HepG2 (cell line): ENCODE data around the gene CACNA2D1. TPM values are rescaled to one million over a fixed set of nuclear protein-coding genes. Genes with fewer than 3 reads are reported as not detected.

ENCODE experiments used
- ATAC-seq: fragments of 200-7000 bp; cut with Tn5 transposase; 3 replicates; pipeline ENCODE4 v1.9.1; 2020; ENCODE audit warnings: mild to moderate bottlenecking, moderate library complexity
- BruUV-seq: library from RNA; stranded (reverse); fragments of 400-500 nt; replicated peaks from 2 replicates; lab custom pipeline; 2021; lab: Mats Ljungman, UMichigan
- CTCF ChIA-PET: fragments of 300-600 bp; formaldehyde crosslinking; extraction: SDS; loops from one replicate; lab custom pipeline; 2021; ENCODE audit warnings: low total read pairs, inconsistent platforms, low intra/inter-chr PET ratio; lab: Yijun Ruan, JAX
- POLR2A ChIA-PET: fragments of 350-600 bp; sonication (Branson Sonifier 250); formaldehyde crosslinking; loops from one replicate; lab custom pipeline; 2020; ENCODE audit warnings: antibody characterized with exemption, inconsistent platforms; lab: Yijun Ruan, JAX
- DNase-seq: peaks from one replicate; pipeline ENCODE4 v3.0.0-alpha.2; 2015; ENCODE audit warnings: low spot score
- FAIRE-seq: peaks from 3 replicates; lab custom pipeline; 2011; peaks lifted over from hg19 to GRCh38; lab: Jason Lieb, UNC
- H2AFZ ChIP-seq: one replicate; pipeline ENCODE4 v1.6.1; 2011; ENCODE audit warnings: low read length, inconsistent platforms
- H3K27ac ChIP-seq: fragments of 300-600 bp; 3 replicates; pipeline ENCODE4 v1.8.0; 2011; ENCODE audit warnings: mixed run types, mild to moderate bottlenecking, mixed read lengths, low read length, inconsistent platforms; ENCODE audit not compliant: insufficient read depth; ENCODE audit errors: extremely low read length
- H3K27me3 ChIP-seq, 2 experiments: fragments of 200-600 bp in 1 of 2; 2 replicates in 1 of 2; 3 replicates in 1 of 2; pipeline versions ENCODE4 v1.6.0 to v1.8.0; 2011; ENCODE audit warnings: low read length in 2 of 2, mild to moderate bottlenecking in 2 of 2, moderate library complexity in 2 of 2, inconsistent platforms in 1 of 2; ENCODE audit not compliant: insufficient read depth in 2 of 2, control insufficient read depth in 1 of 2
- H3K36me3 ChIP-seq, 2 experiments: fragments of 200-600 bp in 1 of 2; replicated peaks in 1 of 2; 2 replicates in 1 of 2; 3 replicates in 1 of 2; pipeline versions ENCODE4 v1.5.1 to v1.8.0; 2011; ENCODE audit warnings: low read length in 2 of 2, inconsistent platforms in 1 of 2; ENCODE audit not compliant: insufficient read depth in 2 of 2, control insufficient read depth in 1 of 2
- H3K4me1 ChIP-seq: 2 replicates; pipeline ENCODE4 v1.5.1; 2012; ENCODE audit warnings: low read length, inconsistent platforms; ENCODE audit not compliant: insufficient read depth
- H3K4me2 ChIP-seq: 2 replicates; pipeline ENCODE4 v1.6.0; 2011; ENCODE audit warnings: low read depth, low read length, inconsistent platforms
- H3K4me3 ChIP-seq, 3 experiments: fragments of 200-600 bp in 1 of 3; sonication (generic), shearing (Covaris generic) in 1 of 3; replicated peaks in 1 of 3; 2 replicates each; pipeline ENCODE4 v1.5.1; 2011 to 2016; ENCODE audit warnings: low read length in 3 of 3, inconsistent platforms in 2 of 3, low read depth in 2 of 3, mild to moderate bottlenecking in 2 of 3, control low read depth in 1 of 3, mixed read lengths in 1 of 3; ENCODE audit not compliant: insufficient read depth in 1 of 3
- H3K79me2 ChIP-seq: one replicate; pipeline ENCODE4 v1.6.1; 2011; ENCODE audit warnings: low read length, inconsistent platforms; ENCODE audit not compliant: insufficient read depth
- H3K9ac ChIP-seq: 2 replicates; pipeline ENCODE4 v1.6.0; 2011; ENCODE audit warnings: mild to moderate bottlenecking, low read depth, low read length, inconsistent platforms; ENCODE audit not compliant: insufficient read depth
- H3K9me3 ChIP-seq: 2 replicates; pipeline ENCODE4 v1.5.1; 2012; ENCODE audit warnings: mild to moderate bottlenecking, low read length
- H4K20me1 ChIP-seq: 2 replicates; pipeline ENCODE4 v1.6.0; 2011; ENCODE audit warnings: inconsistent platforms, mild to moderate bottlenecking, low read length, moderate library complexity; ENCODE audit not compliant: insufficient read depth
- CHCHD3 ChIP-seq: sonication (generic); formaldehyde crosslinking; IDR thresholded peaks from 2 replicates; pipeline ENCODE4 v1.8.0; 2022; ENCODE audit warnings: mild to moderate bottlenecking, missing genetic modification reagents, moderate library complexity
- HNRNPH1 ChIP-seq: fragments of 200-400 bp; formaldehyde crosslinking; optimal IDR thresholded peaks from 2 replicates; pipeline ENCODE3; 2017; ENCODE audit warnings: mild to moderate bottlenecking, low read depth, low read length
- KDM5B ChIP-seq: sonication (generic); formaldehyde crosslinking; IDR thresholded peaks from 2 replicates; pipeline ENCODE4 v1.4.0; 2020; ENCODE audit warnings: missing genetic modification reagents, mild to moderate bottlenecking, borderline replicate concordance
- MAX ChIP-seq: IDR thresholded peaks from 2 replicates; pipeline ENCODE4 v1.6.1; 2012; ENCODE audit warnings: inconsistent platforms
- MLLT10 ChIP-seq: sonication (generic); formaldehyde crosslinking; IDR thresholded peaks from 2 replicates; pipeline ENCODE4 v1.4.0; 2020; ENCODE audit warnings: missing genetic modification reagents
- NFIC ChIP-seq: IDR thresholded peaks from 2 replicates; pipeline ENCODE4 v1.6.1; 2012; ENCODE audit warnings: mild to moderate bottlenecking, low read length, inconsistent platforms
- RERE ChIP-seq: IDR thresholded peaks from 2 replicates; pipeline ENCODE4 v1.6.1; 2016; ENCODE audit warnings: low read depth, missing genetic modification reagents, missing compliant biosample characterization
- ZKSCAN1 ChIP-seq: fragments of 150-350 bp; IDR thresholded peaks from 2 replicates; pipeline ENCODE4 v1.6.1; 2014; ENCODE audit warnings: low read length
- ZNF644 ChIP-seq: IDR thresholded peaks from 2 replicates; pipeline ENCODE4 v1.6.1; 2016; ENCODE audit warnings: low read depth
- ZNF660 ChIP-seq: sonication (generic); formaldehyde crosslinking; IDR thresholded peaks from 2 replicates; pipeline ENCODE4 v1.5.1; 2020; ENCODE audit warnings: mild to moderate bottlenecking, low read depth, missing genetic modification reagents, borderline replicate concordance
- WGBS: methylation state at CpG from one replicate; pipeline ENCODE4 v1.1.6; 2017; ENCODE audit warnings: low lambda C conversion rate; 5-methylcytosine and 5-hydroxymethylcytosine counted together
- in situ Hi-C: cut with HindIII; loops from 2 replicates; pipeline ENCODE4 v1.10.0; 2017; ENCODE audit warnings: low pct_unique_long_range_greater_than_20kb; ENCODE audit not compliant: extremely low pct_ligation_motif_present
- intact Hi-C: fragments of 100-400 bp; cut with micrococcal nuclease; formaldehyde crosslinking; loops from one replicate; pipeline ENCODE4 v1.10.0; 2022; ENCODE audit not compliant: unreplicated experiment
- polyA plus RNA-seq, 8 experiments: library from polyadenylated mRNA; depleted of rRNA in 3 of 8; stranded (reverse) in 7 of 8; unstranded in 1 of 8; fragments of >200 nt; fragmentation: Illumina TruSeq in 4 of 8; extraction: Trizol in 4 of 8; gene quantifications; 2 replicates each; pipeline versions ENCODE4 v1.2.1 to v1.2.3, GENCODE V29; 2011 to 2016; ENCODE audit warnings: low read depth in 4 of 8, missing spikeins in 1 of 8, mixed read lengths in 1 of 8; ENCODE audit not compliant: insufficient read depth in 1 of 8
- total RNA-seq, 5 experiments: library from RNA; depleted of rRNA; stranded (reverse); fragments of >200 nt; fragmentation: Illumina TruSeq; extraction: Trizol; gene quantifications; 2 replicates each; pipeline ENCODE4 v1.2.3, GENCODE V29; 2016; ENCODE audit warnings: low read depth in 1 of 5

CACNA2D1 gene
- total and polyA plus RNA-seq, 2 of the 13 experiments (the other 11 are each of a cell fraction or from before 2014, with no cell fraction given): not detected

DNA sequence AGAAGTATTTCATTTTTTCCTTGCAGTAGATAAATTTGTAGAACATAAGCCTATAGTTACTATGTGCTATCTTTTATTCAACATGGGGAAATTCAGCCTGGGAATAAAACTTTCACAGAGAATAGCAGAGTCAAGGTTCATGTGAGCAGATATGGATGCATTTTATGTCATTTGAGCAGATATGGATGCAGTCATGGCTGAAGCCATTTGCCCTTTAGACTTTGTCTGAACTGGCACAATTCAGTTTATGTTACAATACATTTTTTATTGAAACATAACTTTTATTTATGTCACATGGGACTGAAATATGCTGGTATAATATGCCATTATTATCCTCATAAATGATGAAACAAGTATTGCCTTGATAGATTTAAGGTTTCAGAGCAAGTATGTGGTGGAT lies 231.1 kb downstream of the CACNA2D1 start (continued):
- no peak for TF ChIP-seq ZNF660
- no peak for TF ChIP-seq MAX
- no peak for TF ChIP-seq KDM5B (CRISPR knock-in tag)

GRCh38 chr7:82211333-82211732 lies 232.2 kb downstream of the CACNA2D1 start:
- no peaks in the 10 kb centered on the region; a peak in 1 of 5 replicates for H3K27me3 ChIP-seq
- BruUV-seq: no TSS peak
- H3K36me3 ChIP-seq: no peaks in the 10 kb centered on the region
- H3K27ac ChIP-seq: no peak overlapping the region
- no peak overlapping the region for H3K4me2 ChIP-seq
- TF ChIP-seq NFIC (no peak), ZKSCAN1 (no peak), HNRNPH1 (no peak), RERE (CRISPR knock-in tag) (no peak), ZNF644 (no peak), MLLT10 (CRISPR knock-in tag) (no peak), CHCHD3 (CRISPR knock-in tag) (no peak)
- H2AFZ ChIP-seq: no peak overlapping the region
- in situ Hi-C loops: no loop called here
- CTCF ChIA-PET: no interaction called here
- 16% methylated on average over 1 of the region's 1 CpG for WGBS
- POLR2A ChIA-PET: no interaction called here
- peaks cover 5% of the 10 kb centered on the region; the same call in 1 of the 2 replicates for H3K9me3 ChIP-seq
- H3K4me1 ChIP-seq: no peaks in the 10 kb centered on the region
- no peak for FAIRE-seq
- H3K9ac ChIP-seq: no peak overlapping the region
- no peak overlapping the region for H3K4me3 ChIP-seq
- no peaks in the 10 kb centered on the region for H3K79me2 ChIP-seq
- no peaks in the 10 kb centered on the region for H4K20me1 ChIP-seq
- DNase-seq: no peak
- no peak for ATAC-seq
- intact Hi-C loops: no loop called here
